Smooth muscle cell (in vitro differentiated cells): ENCODE results near the gene DIP2C. TPM values are rescaled to one million over a fixed set of nuclear protein-coding genes. Genes with fewer than 3 reads are reported as not detected.

ENCODE experiments used
- DNase-seq: peaks from one replicate; lab custom pipeline; 2025; ENCODE audit not compliant: unreplicated experiment; lab: John Stamatoyannopoulos, UW
- H2AFZ ChIP-seq: fragments of 200-600 bp; sonication (generic); 2 replicates; pipeline ENCODE4 v1.6.0; 2016; ENCODE audit warnings: antibody characterized with exemption, low read depth, mild to moderate bottlenecking
- H3F3A ChIP-seq: fragments of 200-600 bp; sonication (generic); 2 replicates; pipeline ENCODE4 v1.6.0; 2017; ENCODE audit warnings: antibody characterized with exemption, low read depth
- H3K27ac ChIP-seq: fragments of 200-600 bp; sonication (generic); 2 replicates; pipeline ENCODE4 v1.5.1; 2016; ENCODE audit warnings: low read depth, mild to moderate bottlenecking
- H3K27me3 ChIP-seq: fragments of 200-600 bp; sonication (generic); 2 replicates; pipeline ENCODE4 v1.6.1; 2016; ENCODE audit warnings: low read depth, mild to moderate bottlenecking
- H3K36me3 ChIP-seq: fragments of 200-600 bp; sonication (generic); 2 replicates; pipeline ENCODE4 v1.5.1; 2016; ENCODE audit warnings: low read depth
- H3K4me1 ChIP-seq: fragments of 200-600 bp; sonication (generic); 2 replicates; pipeline ENCODE4 v1.5.1; 2016; ENCODE audit warnings: low read depth
- H3K4me2 ChIP-seq: fragments of 200-600 bp; sonication (generic); 2 replicates; pipeline ENCODE4 v1.6.0; 2016; ENCODE audit warnings: mild to moderate bottlenecking
- H3K4me3 ChIP-seq: fragments of 200-600 bp; sonication (generic); 2 replicates; pipeline ENCODE4 v1.5.1; 2016; ENCODE audit warnings: mild to moderate bottlenecking
- H3K79me2 ChIP-seq: fragments of 200-600 bp; sonication (generic); 2 replicates; pipeline ENCODE4 v1.6.0; 2016; ENCODE audit warnings: low read depth, mild to moderate bottlenecking
- H3K9ac ChIP-seq: fragments of 200-600 bp; sonication (generic); 2 replicates; pipeline ENCODE4 v1.6.0; 2016; ENCODE audit warnings: low read depth
- H3K9me3 ChIP-seq: fragments of 200-600 bp; sonication (generic); replicated peaks from 2 replicates; pipeline ENCODE4 v1.5.1; 2016; ENCODE audit warnings: low read depth
- H4K20me1 ChIP-seq: fragments of 200-600 bp; sonication (generic); 2 replicates; pipeline ENCODE4 v1.6.0; 2016; ENCODE audit warnings: low read depth
- WGBS: methylation state at CpG from one replicate; pipeline ENCODE4 v1.1.7; 2016; ENCODE audit warnings: low lambda C conversion rate; 5-methylcytosine and 5-hydroxymethylcytosine counted together
- polyA plus RNA-seq: library from polyadenylated mRNA; unstranded; fragments of >200 nt; fragmentation: Nextera tagmentation; extraction: Ambion mirVana; gene quantifications from 2 replicates; pipeline ENCODE4 v1.2.1, GENCODE V29; 2016
- total RNA-seq: library from RNA; depleted of rRNA; stranded (reverse); fragments of >200 nt; gene quantifications from 2 replicates; pipeline ENCODE4 v1.2.3, GENCODE V29; 2014
- TF ChIP-seq, protein P1 (sequence below): fragments of 200-600 bp; sonication (generic); IDR thresholded peaks from 2 replicates; pipeline ENCODE4 v1.5.1; 2017; ENCODE audit warnings: borderline replicate concordance, mild to moderate bottlenecking, antibody characterized with exemption; ENCODE audit not compliant: insufficient read depth, poor library complexity, severe bottlenecking

Gene DIP2C
- total and polyA plus RNA-seq, 2 experiments from 2014 or later: 14.9 to 15.3 TPM

DNA sequence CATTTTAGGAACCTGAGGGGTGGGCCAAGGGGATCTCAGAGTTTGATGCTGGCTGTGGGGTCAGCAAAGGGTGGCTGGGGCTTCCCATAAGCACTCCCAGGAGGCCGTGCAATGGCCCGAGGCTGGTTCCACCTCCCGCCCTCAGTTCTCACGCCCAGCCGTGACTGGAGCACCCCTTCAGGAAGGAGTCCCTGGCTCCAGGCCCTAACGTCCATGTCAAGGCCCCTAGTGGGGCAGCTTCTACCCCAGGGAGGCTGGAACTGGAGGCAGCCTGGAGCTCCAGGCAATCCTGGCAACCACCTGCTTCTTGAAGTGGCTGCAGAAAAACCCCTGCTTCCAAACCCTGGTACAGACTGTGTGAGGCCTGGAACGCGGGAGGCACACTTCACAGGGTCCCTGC, 165.5 kb downstream of the DIP2C start:
- DNase-seq: no peak
- H4K20me1 ChIP-seq: peaks cover 100% of the 10 kb centered on the region

DNA sequence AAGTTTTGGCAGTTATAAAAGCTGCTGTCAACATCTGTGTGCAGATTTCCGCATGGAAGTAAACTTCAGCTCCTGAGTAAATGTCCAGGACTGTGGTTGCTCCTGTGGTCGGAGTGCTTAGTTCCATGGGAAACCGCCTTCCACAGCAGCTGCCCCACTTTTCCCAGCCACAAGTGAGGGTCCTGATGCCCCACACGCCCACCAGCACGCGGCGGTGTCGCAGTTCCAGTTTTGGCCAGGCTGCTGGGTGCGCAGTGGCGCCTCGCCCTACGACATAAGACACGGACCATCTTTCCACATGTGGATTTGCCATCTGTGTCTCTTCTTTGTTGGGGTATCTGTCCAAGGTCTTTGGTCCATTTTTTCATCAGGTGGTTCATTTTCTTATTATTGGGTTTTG, 167.1 kb downstream of the DIP2C start:
- 90% methylated on average over 12 of the region's 13 CpGs for WGBS
- DNase-seq: no peak
- Histone ChIP-seq H3K4me2 (no peak overlapping the region), H4K20me1 (peaks cover 100% of the 10 kb centered on the region), H2AFZ (no peak overlapping the region), H3K4me3 (no peak overlapping the region), H3F3A (no peaks in the 10 kb centered on the region), H3K27me3 (no peaks in the 10 kb centered on the region), H3K36me3 (no peaks in the 10 kb centered on the region), H3K4me1 (peaks cover 19% of the 10 kb centered on the region), H3K27ac (no peak overlapping the region), H3K9ac (no peak overlapping the region), H3K79me2 (peaks cover 44% of the 10 kb centered on the region), H3K9me3 (no peaks in the 10 kb centered on the region)
- TF ChIP-seq, protein P1, sequence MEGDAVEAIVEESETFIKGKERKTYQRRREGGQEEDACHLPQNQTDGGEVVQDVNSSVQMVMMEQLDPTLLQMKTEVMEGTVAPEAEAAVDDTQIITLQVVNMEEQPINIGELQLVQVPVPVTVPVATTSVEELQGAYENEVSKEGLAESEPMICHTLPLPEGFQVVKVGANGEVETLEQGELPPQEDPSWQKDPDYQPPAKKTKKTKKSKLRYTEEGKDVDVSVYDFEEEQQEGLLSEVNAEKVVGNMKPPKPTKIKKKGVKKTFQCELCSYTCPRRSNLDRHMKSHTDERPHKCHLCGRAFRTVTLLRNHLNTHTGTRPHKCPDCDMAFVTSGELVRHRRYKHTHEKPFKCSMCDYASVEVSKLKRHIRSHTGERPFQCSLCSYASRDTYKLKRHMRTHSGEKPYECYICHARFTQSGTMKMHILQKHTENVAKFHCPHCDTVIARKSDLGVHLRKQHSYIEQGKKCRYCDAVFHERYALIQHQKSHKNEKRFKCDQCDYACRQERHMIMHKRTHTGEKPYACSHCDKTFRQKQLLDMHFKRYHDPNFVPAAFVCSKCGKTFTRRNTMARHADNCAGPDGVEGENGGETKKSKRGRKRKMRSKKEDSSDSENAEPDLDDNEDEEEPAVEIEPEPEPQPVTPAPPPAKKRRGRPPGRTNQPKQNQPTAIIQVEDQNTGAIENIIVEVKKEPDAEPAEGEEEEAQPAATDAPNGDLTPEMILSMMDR: no peak

More for the DNA sequence above, 165.5 kb downstream of the DIP2C start:
- Histone ChIP-seq H3F3A (no peaks in the 10 kb centered on the region), H2AFZ (no peak overlapping the region), H3K4me3 (no peak overlapping the region), H3K9me3 (no peaks in the 10 kb centered on the region), H3K4me1 (peaks cover 19% of the 10 kb centered on the region), H3K9ac (no peak overlapping the region), H3K36me3 (no peaks in the 10 kb centered on the region), H3K27me3 (no peaks in the 10 kb centered on the region), H3K79me2 (peaks cover 57% of the 10 kb centered on the region), H3K4me2 (no peak overlapping the region), H3K27ac (no peak overlapping the region)
- 78% methylated on average over 8 of the region's 8 CpGs for WGBS
- TF ChIP-seq, protein P1: no peak

- Histone ChIP-seq H3K27ac (no peak overlapping the region), H4K20me1 (peaks cover 98% of the 10 kb centered on the region), H3K9me3 (no peaks in the 10 kb centered on the region), H3K4me2 (no peak overlapping the region), H3K4me3 (no peak overlapping the region), H3K9ac (no peak overlapping the region), H3K79me2 (peaks cover 36% of the 10 kb centered on the region), H3K36me3 (no peaks in the 10 kb centered on the region), H3K4me1 (peaks cover 19% of the 10 kb centered on the region), H3K27me3 (no peaks in the 10 kb centered on the region), H3F3A (no peaks in the 10 kb centered on the region), H2AFZ (no peak overlapping the region)
- WGBS: 70% methylated on average over 15 of the region's 17 CpGs
- DNase-seq: no peak
- TF ChIP-seq, protein P1: no peak
These were observed 167.9 kb downstream of the DIP2C start for GRCh38 chr10:521261-522250.
